ENCODE measurements around the gene TERT.

TERT gene

GRCh38 chr5:1312993-1313833 is 18.3 kb upstream of the TERT start:
- TF ChIP-seq ZFX (IDR thresholded peaks at IDR 0.05): no peak
- TF ChIP-seq, protein P1, sequence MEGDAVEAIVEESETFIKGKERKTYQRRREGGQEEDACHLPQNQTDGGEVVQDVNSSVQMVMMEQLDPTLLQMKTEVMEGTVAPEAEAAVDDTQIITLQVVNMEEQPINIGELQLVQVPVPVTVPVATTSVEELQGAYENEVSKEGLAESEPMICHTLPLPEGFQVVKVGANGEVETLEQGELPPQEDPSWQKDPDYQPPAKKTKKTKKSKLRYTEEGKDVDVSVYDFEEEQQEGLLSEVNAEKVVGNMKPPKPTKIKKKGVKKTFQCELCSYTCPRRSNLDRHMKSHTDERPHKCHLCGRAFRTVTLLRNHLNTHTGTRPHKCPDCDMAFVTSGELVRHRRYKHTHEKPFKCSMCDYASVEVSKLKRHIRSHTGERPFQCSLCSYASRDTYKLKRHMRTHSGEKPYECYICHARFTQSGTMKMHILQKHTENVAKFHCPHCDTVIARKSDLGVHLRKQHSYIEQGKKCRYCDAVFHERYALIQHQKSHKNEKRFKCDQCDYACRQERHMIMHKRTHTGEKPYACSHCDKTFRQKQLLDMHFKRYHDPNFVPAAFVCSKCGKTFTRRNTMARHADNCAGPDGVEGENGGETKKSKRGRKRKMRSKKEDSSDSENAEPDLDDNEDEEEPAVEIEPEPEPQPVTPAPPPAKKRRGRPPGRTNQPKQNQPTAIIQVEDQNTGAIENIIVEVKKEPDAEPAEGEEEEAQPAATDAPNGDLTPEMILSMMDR (conservative IDR thresholded peaks at IDR 0.05): no peak
- no peak overlapping the region for H3K27ac ChIP-seq

DNA sequence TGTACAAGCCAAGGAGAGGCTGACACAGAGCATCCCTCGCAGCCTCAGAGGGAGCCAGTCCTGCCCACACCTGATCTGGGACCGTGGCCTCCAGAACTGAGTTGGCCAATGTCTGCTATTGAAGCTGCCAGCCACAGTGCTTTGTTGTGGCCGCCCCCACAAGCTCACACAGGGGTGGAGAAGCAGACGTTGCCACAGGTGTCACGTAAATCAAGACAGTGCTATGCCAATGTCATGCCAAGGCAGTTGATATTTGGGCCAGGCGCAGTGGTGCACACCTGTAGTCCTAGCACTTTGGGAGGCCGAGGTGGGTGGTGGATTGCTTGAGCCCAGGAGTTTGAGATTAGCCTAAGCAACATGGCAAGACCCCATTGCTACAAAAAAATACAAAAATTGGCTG is 17.3 kb upstream of the TERT start:
- TF ChIP-seq, protein P1 (conservative IDR thresholded peaks at IDR 0.05): no peak
- no peak for TF ChIP-seq ZFX (IDR thresholded peaks at IDR 0.05)
- H3K27ac ChIP-seq: no peak overlapping the region

DNA sequence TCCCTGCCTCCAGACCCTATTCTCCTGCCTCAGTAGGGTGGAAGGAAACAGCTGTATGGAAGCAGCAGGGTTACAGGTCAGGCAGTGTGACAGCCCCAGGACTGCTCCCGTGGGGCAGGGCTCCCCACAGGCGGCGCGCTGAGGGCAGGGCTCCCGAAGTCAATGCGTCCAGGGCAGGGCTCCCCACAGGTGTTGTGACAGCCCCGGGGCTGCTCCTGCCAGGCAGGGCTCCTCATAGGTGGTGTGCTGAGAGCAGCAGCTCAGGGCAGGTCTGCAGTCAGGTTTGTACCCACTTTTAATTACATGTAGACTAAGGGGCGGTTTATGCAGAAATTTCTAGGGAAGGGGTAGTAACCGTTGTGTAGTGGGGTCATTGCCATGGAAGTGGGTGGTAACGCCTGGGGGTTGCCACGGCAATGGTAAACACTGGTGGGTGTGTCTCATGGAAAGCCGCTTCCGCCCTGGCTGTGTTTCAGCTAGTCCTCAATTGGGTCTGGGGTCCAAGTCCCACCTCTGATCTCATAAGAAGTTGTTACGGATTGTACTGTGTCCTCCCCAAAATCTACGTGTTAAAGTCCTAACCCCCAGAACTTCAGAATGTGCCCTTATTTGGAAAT is 16.7 kb upstream of the TERT start:
- no peak overlapping the region for H3K27ac ChIP-seq

DNA sequence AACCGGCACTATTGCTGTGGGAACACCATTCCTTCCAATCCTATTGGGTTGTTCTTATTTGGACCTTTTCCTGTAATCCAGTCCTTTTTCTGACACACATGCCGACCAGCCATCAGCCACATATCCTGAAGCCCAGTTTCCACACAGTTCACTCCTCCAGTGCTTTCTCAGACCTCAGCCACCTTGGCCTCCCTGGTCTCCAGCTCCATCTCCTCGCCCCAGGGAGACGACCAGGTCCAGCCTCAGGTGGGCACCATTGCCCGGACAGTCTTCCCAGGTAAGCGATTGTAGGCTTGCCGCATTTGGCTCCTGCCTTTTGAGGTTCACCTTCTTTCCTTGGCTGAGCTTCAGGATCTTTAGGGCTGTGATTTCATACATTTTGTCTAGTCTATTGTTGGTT is 15.2 kb upstream of the TERT start:
- TF ChIP-seq, protein P1 (conservative IDR thresholded peaks at IDR 0.05): no peak
- no peak overlapping the region for H3K27ac ChIP-seq

More for the DNA sequence above, 16.7 kb upstream of the TERT start:
- TF ChIP-seq ZFX (IDR thresholded peaks at IDR 0.05): no peak
- TF ChIP-seq, protein P1 (conservative IDR thresholded peaks at IDR 0.05): no peak

- no peak for TF ChIP-seq ZFX (IDR thresholded peaks at IDR 0.05)
- TF ChIP-seq, protein P1 (conservative IDR thresholded peaks at IDR 0.05): no peak
- H3K27ac ChIP-seq: no peak overlapping the region
Measured at GRCh38 chr5:1304033-1304432, 9.2 kb upstream of the TERT start.

GRCh38 chr5:1302258-1302657 is 7.4 kb upstream of the TERT start:
- no peak for TF ChIP-seq ZFX (IDR thresholded peaks at IDR 0.05)
- TF ChIP-seq, protein P1 (conservative IDR thresholded peaks at IDR 0.05): no peak

GRCh38 chr5:1300581-1301083 is 5.8 kb upstream of the TERT start:
- H3K27ac ChIP-seq: no peak overlapping the region
- no peak for TF ChIP-seq ZFX (IDR thresholded peaks at IDR 0.05)
- TF ChIP-seq, protein P1 (conservative IDR thresholded peaks at IDR 0.05): no peak

More at GRCh38 chr5:1302258-1302657, 7.4 kb upstream of the TERT start:
- no peak overlapping the region for H3K27ac ChIP-seq

All from C4-2B (cell line).